ENCODE measurements around the gene NLGN1. TPM values are rescaled to one million over a fixed set of nuclear protein-coding genes. Genes with fewer than 3 reads are reported as not detected.

Gene NLGN1
- total RNA-seq, 1 experiment from 2014 or later, result not detected

DNA sequence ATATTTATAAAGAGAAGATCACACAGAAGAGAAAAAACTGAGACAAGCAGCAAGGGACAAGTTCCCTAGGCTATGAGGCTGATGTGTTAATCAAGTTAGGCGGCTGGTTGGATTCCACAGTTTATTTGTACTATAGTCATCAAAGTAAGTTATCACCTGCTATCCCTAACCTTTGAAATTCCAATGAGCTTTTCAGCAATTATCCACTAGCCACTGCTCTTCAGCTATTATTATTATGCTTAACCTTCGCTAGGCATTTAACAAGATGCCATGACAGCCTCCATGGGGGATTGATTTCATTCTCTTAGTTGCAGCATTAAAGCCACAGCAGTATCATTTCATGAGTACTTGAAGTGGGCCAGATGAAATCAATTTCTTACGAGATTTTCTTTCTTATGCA lies 762.1 kb downstream of the NLGN1 start:
- POLR2A ChIA-PET, result no interaction called here
- H3K9ac ChIP-seq (ENCODE audit: low read length), result no peak overlapping the region
- CTCF ChIA-PET, result no interaction called here
- no peak overlapping the region for H3K27ac ChIP-seq (ENCODE audit: low read depth, low read length)
- H3K79me2 ChIP-seq (ENCODE audit: insufficient read depth, low read length), result no peaks in the 10 kb centered on the region
- H3K36me3 ChIP-seq (ENCODE audit: control insufficient read depth in 1 of 2, insufficient read depth in 2 of 2, low read length in 2 of 2), result no peaks in the 10 kb centered on the region
- H4K20me1 ChIP-seq (ENCODE audit: insufficient read depth), result no peaks in the 10 kb centered on the region
- no peaks in the 10 kb centered on the region for H3K4me1 ChIP-seq (ENCODE audit: control insufficient read depth in 1 of 2, insufficient read depth in 2 of 2, low read length in 2 of 2)
- no peak overlapping the region for H3K4me3 ChIP-seq (replicated peaks in 1 of 2; ENCODE audit: low read depth in 1 of 2, low read length in 2 of 2)
- no peak overlapping the region for H2AFZ ChIP-seq (ENCODE audit: low read depth, low read length, poor library complexity, severe bottlenecking)
- no peaks in the 10 kb centered on the region for H3K9me2 ChIP-seq (ENCODE audit: insufficient read depth)
- ATAC-seq (no peak), DNase-seq (ENCODE audit: low read depth, low spot score) (no peak)
- RAD21 ChIA-PET (ENCODE audit: low non-redundant PET in 1 of 2, low total read pairs in 2 of 2, uncharacterized antibody in 2 of 2, unreplicated experiment in 2 of 2), result no interaction called here
- no TSS peak for BruUV-seq (replicated peaks)
- TF ChIP-seq ZNF274 (IDR thresholded peaks at IDR 0.05; ENCODE audit: low read depth, low read length) (no peak), EGR1 (IDR thresholded peaks at IDR 0.05; ENCODE audit: low read depth) (no peak), POLR2A (IDR thresholded peaks at IDR 0.05; ENCODE audit: borderline replicate concordance, extremely low read depth, insufficient read depth, insufficient read length) (no peak), EZH2phosphoT487 (IDR thresholded peaks at IDR 0.05; ENCODE audit: borderline replicate concordance) (no peak), ZFX (IDR thresholded peaks at IDR 0.05) (no peak), SIN3A (IDR thresholded peaks at IDR 0.05; ENCODE audit: low read depth) (no peak), RAD21 (IDR thresholded peaks at IDR 0.05; ENCODE audit: low read depth) (no peak), EZH2 (IDR thresholded peaks at IDR 0.05) (no peak), ATF3 (IDR thresholded peaks at IDR 0.05) (no peak), JUND (IDR thresholded peaks at IDR 0.05) (no peak), TCF7L2 (IDR thresholded peaks at IDR 0.05; ENCODE audit: borderline replicate concordance, extremely low read depth, insufficient read depth, insufficient read length) (no peak), FOSL1 (IDR thresholded peaks at IDR 0.05; ENCODE audit: low read depth) (no peak), YY1 (IDR thresholded peaks at IDR 0.05; ENCODE audit: extremely low read depth, insufficient replicate concordance, low read depth, low read length) (no peak), ZBTB33 (IDR thresholded peaks at IDR 0.05; ENCODE audit: extremely low read depth, insufficient replicate concordance, low read length) (no peak)
- TF ChIP-seq, protein P1, sequence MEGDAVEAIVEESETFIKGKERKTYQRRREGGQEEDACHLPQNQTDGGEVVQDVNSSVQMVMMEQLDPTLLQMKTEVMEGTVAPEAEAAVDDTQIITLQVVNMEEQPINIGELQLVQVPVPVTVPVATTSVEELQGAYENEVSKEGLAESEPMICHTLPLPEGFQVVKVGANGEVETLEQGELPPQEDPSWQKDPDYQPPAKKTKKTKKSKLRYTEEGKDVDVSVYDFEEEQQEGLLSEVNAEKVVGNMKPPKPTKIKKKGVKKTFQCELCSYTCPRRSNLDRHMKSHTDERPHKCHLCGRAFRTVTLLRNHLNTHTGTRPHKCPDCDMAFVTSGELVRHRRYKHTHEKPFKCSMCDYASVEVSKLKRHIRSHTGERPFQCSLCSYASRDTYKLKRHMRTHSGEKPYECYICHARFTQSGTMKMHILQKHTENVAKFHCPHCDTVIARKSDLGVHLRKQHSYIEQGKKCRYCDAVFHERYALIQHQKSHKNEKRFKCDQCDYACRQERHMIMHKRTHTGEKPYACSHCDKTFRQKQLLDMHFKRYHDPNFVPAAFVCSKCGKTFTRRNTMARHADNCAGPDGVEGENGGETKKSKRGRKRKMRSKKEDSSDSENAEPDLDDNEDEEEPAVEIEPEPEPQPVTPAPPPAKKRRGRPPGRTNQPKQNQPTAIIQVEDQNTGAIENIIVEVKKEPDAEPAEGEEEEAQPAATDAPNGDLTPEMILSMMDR (IDR thresholded peaks at IDR 0.05 in 2 of 3, conservative IDR thresholded peaks at IDR 0.05 in 1 of 3; ENCODE audit: borderline replicate concordance in 1 of 3, insufficient read depth in 1 of 3, low read depth in 2 of 3, low read length in 2 of 3), result no peak
- TF ChIP-seq, protein P2, sequence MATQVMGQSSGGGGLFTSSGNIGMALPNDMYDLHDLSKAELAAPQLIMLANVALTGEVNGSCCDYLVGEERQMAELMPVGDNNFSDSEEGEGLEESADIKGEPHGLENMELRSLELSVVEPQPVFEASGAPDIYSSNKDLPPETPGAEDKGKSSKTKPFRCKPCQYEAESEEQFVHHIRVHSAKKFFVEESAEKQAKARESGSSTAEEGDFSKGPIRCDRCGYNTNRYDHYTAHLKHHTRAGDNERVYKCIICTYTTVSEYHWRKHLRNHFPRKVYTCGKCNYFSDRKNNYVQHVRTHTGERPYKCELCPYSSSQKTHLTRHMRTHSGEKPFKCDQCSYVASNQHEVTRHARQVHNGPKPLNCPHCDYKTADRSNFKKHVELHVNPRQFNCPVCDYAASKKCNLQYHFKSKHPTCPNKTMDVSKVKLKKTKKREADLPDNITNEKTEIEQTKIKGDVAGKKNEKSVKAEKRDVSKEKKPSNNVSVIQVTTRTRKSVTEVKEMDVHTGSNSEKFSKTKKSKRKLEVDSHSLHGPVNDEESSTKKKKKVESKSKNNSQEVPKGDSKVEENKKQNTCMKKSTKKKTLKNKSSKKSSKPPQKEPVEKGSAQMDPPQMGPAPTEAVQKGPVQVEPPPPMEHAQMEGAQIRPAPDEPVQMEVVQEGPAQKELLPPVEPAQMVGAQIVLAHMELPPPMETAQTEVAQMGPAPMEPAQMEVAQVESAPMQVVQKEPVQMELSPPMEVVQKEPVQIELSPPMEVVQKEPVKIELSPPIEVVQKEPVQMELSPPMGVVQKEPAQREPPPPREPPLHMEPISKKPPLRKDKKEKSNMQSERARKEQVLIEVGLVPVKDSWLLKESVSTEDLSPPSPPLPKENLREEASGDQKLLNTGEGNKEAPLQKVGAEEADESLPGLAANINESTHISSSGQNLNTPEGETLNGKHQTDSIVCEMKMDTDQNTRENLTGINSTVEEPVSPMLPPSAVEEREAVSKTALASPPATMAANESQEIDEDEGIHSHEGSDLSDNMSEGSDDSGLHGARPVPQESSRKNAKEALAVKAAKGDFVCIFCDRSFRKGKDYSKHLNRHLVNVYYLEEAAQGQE (IDR thresholded peaks at IDR 0.05; ENCODE audit: low read depth), result no peak
- H3K27me3 ChIP-seq (ENCODE audit: insufficient read depth, low read length), result no peaks in the 10 kb centered on the region
- intact Hi-C loops (cut with micrococcal nuclease), result no loop called here
- H3K4me2 ChIP-seq (ENCODE audit: low read length), result no peak overlapping the region
- H3K9me3 ChIP-seq (ENCODE audit: control insufficient read depth in 1 of 2, insufficient read depth in 1 of 2, low read depth in 1 of 2, low read length in 2 of 2), result 0 out of 4 replicates have a peak, but pooled peaks cover 0 to 1% of the 10 kb centered on the region in 2 experiments
